Hair follicle dermal papilla cell (primary cell): ENCODE results near the gene DNAJC18. TPM values are rescaled to one million over a fixed set of nuclear protein-coding genes. Genes with fewer than 3 reads are reported as not detected.

Experiments used
- small RNA-seq: library from RNA; depleted of rRNA; stranded (forward); fragments of <200 nt; gene quantifications from one replicate; pipeline ENCODE3, GENCODE V24; 2012
- total RNA-seq: library from RNA; depleted of rRNA; stranded (reverse); fragments of >200 nt; gene quantifications from 2 replicates; pipeline ENCODE4 v1.2.3, GENCODE V29; 2012

The DNAJC18 gene
- 8.3 and 8.6 TPM in 2 replicates for total RNA-seq

GRCh38 chr5:139439013-139439903 lies at the start of gene DNAJC18:
TSS of gene DNAJC18 (minus strand) at chr5:139439525. CDS start at chr5:139439445, 80 bp downstream.

GRCh38 chr5:139482050-139482889 lies 42.9 kb upstream of the DNAJC18 start, which contains the start of gene STING1:
TSS of gene STING1 (minus strand) at chr5:139482758. CDS start at chr5:139481704, 1,054 bp downstream.

GRCh38 chr5:139470821-139471300 lies 31.5 kb upstream of the DNAJC18 start, which contains the start of gene SMIM33:
TSS of gene SMIM33 (plus strand) at chr5:139471004. CDS start at chr5:139471122, 118 bp downstream.

GRCh38 chr5:139462586-139463276 lies 23.4 kb upstream of the DNAJC18 start, which contains the start of gene ECSCR:
TSS of gene ECSCR (minus strand) at chr5:139462743. CDS start at chr5:139462670, 73 bp downstream.

GRCh38 chr5:139403787-139404483 lies 35.4 kb downstream of the DNAJC18 start, which contains the start of gene SPATA24:
TSS of gene SPATA24 (minus strand) at chr5:139404089. CDS start at chr5:139404060, 29 bp downstream.

GRCh38 chr5:139394654-139395566 lies 44.4 kb downstream of the DNAJC18 start, which contains the start of gene PROB1:
TSS of gene PROB1 (minus strand) at chr5:139395104. CDS start at chr5:139395081, 23 bp downstream.

GRCh38 chr5:139389701-139390638 lies 49.4 kb downstream of the DNAJC18 start, which contains the start of gene MZB1:
TSS of gene MZB1 (minus strand) at chr5:139389913. CDS start at chr5:139389856, 57 bp downstream.

GRCh38 chr5:139383275-139383992 lies 55.9 kb downstream of the DNAJC18 start, which contains the start of gene SLC23A1:
TSS of gene SLC23A1 (minus strand) at chr5:139383297. CDS start at chr5:139383253, 44 bp downstream.

Small RNAs within 50 kb of the gene (small RNA-seq; reads per million reads assigned to genes)
- gene RNU5B-4P = not detected

Other genes with a start within 250 kb of the DNAJC18 start
- 40.7 and 43.4 TPM in 2 replicates for gene SIL1, start 241.2 kb downstream of the DNAJC18 start, total RNA-seq
- 200 and 201 TPM in 2 replicates for gene MATR3, start 145.8 kb downstream of the DNAJC18 start, total RNA-seq
- gene PAIP2, start 97.7 kb downstream of the DNAJC18 start, total RNA-seq = 42.4 and 49.8 TPM in 2 replicates
- not detected in 2 replicates for gene SLC23A1, start 56.2 kb downstream of the DNAJC18 start, total RNA-seq
- 0.16 TPM in 1 of 2 replicates, not detected in the other for gene MZB1, start 49.6 kb downstream of the DNAJC18 start, total RNA-seq
- gene PROB1, start 44.4 kb downstream of the DNAJC18 start, total RNA-seq = 1.9 and 2.4 TPM in 2 replicates
- gene SPATA24, start 35.4 kb downstream of the DNAJC18 start, total RNA-seq = 1.6 and 7.2 TPM in 2 replicates
- gene ECSCR, start 23.2 kb upstream of the DNAJC18 start, total RNA-seq = 1.8 TPM in 1 of 2 replicates, not detected in the other
- not detected in 2 replicates for gene SMIM33, start 31.5 kb upstream of the DNAJC18 start, total RNA-seq
- gene STING1, start 43.2 kb upstream of the DNAJC18 start, total RNA-seq = 62.4 and 64.1 TPM in 2 replicates
- 41.4 and 45.8 TPM in 2 replicates for gene UBE2D2, start 121.8 kb upstream of the DNAJC18 start, total RNA-seq
- 146 and 199 TPM in 2 replicates for gene CXXC5, start 208.8 kb upstream of the DNAJC18 start, total RNA-seq